SIG-M5 treated with dmso at 0.1 percent for 504 hours (cell line): ENCODE results near the gene TPPP2.
A peak's percentile ranks its signal among the peaks of the same experiment; 100 is the strongest.
"Not testable (repeated sequence)": the region's sequence is repeated elsewhere in the genome, so short reads cannot be mapped to it uniquely, and the experiment has no call there.

ENCODE experiments used
- DNase-seq: peaks from one replicate; lab custom pipeline; 2025; ENCODE audit not compliant: unreplicated experiment; lab: John Stamatoyannopoulos, UW

The TPPP2 gene

DNA sequence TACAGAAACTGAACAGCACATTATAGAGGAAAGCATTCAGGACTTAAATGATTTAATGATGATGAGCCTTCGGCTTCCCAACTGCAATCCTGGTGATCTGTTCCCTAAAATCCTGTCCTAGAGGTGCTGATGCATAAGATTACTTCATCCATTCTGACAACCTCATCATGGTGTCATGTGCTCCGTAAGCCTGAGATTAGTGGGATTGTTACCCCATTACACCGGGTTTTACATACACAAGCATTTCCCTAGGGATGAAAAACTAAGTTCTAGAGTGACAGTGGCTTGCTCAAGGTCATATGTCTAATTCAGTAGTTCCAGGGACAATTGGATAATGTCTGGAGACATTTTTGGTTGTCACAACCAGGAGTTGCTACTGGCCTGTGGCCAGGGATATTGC is 7.1 kb downstream of the TPPP2 start:
- no peak for DNase-seq

DNA sequence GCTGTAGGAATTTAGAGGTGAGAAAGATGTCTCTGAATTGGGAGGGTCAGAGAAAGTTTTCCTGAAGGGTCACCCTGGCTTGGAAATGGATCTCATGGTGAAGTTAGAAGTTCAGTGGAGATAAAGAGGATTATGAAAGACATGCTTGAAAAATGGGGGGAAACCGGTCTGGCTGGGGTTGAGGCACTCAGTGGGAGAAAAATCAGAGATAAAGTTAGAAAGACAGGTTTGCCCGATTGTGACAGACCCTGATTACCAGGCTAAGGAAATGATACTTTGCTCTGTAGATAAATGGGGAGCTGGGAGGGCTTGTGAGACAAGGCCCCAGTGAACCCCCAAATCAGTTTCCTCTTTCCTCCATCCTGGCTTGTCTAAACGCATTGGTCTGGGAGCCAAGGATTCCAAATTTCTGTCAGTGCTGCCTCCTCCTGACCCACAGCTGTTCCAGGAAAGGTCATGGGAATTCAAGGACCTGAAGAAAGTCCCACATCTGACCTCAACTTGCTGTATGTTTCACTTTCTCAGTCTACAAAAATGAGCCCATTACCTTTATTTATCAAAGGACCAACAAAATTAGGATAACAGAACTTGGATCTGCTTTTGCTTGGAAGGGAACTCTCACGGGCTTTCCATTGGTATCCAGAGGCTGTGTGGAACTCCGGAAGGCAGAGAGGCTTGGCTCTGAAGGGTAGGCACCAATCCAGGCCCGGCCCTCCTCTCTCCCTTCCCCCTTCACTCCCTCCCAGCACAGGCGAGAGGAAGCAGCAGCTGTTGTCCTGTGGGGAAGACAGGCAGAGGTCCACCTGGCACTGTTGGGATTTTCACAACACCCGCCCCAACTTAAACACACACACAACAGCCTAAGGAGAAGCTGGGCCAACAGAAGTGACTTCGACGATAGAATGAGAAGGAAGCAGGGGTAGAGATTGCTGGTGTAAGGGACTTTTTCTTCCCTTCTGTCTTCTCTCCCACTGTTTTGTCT is 8.7 kb downstream of the TPPP2 start:
- no peak for DNase-seq

DNA sequence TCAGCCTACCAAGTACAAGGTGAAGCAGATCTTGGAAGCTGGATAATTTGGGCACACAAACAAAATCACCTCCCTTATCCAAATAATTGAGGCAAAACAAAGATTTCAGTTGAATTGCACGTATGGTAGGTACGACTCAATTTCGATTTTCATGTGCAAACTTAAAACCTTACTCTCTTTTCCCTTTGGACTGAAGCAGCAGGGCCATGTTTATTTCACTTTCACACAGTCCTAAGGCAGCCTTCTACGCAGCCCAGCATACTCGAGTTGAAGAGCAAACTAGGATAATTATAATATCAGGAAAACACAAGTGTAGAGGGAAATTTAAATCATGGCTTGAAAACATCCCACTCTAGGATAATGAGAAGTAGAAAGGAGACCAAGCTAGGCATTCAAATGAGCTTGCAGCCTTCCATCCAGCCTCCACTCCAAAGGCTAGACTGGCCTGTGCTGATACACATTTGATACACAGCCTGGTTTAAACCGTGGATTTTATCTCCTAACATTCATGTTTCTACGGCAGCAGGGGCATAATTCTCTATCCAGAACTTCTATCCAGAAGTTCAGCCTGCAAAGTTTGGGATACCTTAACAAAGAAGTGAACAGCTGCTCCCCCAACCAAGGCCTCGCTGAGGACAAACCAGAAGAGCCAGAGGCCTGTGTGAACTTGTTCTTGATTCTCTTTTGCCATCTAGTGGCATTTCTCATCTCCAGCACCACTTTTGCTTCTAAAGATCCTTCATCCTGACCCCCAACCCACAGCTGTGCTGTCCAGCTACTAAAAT is 9.8 kb downstream of the TPPP2 start:
- peak; percentile 70 for DNase-seq

DNA sequence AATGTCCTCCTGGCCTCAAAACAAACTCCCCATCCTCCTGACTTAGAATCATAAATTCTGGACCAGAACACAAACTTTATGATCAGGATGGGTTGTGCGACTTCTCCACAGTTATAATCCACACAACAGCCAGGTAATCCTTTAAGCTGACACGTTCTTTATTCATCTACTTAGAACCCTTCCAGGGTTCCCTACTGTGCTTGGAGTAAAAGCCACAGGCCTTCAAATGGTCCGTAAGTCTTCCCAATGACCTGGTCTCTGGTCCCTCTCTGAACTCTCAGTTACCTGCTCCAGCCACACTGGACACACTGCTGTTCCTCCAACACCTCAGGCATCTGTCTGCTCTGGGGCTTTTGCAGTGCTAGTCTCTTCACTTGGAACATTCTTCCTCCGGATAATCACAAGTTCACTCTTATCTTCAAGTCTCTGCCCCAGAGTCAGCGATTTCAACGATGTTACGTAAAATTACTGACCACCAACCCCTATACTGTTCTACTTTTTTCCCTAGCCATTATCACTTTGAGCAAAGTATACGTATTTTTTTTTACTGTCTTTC is 10.4 kb downstream of the TPPP2 start:
- DNase-seq, result no peak

DNA sequence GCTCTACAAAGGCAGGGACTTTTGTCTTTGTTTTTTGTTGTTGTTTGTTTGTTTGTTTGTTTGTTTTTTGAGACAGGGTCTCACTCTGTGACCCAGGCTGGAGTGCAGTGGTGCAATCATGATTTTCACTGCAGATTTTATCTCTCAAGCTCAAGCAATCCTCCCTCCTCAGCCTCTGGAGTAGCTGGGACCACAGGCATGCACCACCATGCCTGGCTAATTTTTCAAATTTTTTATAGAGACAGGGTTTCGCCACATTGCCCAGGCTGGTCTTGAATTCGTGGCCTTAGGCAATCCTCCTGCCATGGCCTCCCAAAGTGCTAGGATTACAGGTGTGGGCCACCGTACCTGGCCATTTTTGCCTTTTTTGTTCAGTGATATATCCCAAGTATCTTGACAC is 10.9 kb downstream of the TPPP2 start:
- not testable (repeated sequence) for DNase-seq

DNA sequence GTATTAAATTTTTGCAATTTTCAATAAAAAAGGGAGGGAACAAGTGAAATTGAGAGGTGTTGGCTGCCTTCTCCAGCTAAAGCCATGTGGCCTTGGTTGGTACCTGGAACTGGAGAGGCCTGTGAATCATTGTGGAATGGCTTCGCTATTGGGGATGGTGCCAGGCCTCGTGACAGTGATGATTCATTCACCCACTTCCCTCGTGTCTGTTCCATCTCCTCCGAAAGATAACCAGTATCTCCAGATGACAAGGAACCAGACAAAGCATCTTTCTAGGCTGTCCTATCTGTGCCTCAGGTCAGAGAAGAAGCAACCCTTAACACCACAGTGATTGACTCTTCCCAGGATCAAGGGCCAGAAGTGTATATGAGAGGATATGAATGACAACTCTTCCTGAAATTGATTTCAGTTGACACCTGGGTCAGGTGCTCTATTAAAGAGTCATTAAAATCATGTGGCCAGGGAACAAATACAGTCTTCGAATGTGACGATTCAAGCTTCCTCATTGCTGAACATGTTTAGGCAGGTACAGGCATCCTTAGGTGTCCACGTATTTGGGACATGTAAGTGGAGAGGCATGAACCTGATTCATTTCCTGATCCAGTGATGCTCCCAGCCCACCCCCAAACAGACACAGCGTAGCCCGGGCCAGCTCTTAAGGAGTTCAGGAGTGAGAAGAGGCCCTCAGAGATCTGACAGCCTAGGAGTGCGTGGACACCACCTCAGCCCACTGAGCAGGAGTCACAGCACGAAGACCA is 11.8 kb downstream of the TPPP2 start, which contains the start of gene RNASE7:
TSS of gene RNASE7 (plus strand) at position 687 of the 758 bp plus-strand sequence. CDS start 631 bp downstream, outside the sequence.
- no peak for DNase-seq

DNA sequence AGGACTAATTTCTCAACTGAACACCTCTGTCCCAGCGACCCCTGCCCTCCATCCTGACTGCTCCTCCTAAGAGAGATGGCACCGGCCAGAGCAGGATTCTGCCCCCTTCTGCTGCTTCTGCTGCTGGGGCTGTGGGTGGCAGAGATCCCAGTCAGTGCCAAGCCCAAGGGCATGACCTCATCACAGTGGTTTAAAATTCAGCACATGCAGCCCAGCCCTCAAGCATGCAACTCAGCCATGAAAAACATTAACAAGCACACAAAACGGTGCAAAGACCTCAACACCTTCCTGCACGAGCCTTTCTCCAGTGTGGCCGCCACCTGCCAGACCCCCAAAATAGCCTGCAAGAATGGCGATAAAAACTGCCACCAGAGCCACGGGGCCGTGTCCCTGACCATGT is 12.9 kb downstream of the TPPP2 start:
- DNase-seq, result no peak

DNA sequence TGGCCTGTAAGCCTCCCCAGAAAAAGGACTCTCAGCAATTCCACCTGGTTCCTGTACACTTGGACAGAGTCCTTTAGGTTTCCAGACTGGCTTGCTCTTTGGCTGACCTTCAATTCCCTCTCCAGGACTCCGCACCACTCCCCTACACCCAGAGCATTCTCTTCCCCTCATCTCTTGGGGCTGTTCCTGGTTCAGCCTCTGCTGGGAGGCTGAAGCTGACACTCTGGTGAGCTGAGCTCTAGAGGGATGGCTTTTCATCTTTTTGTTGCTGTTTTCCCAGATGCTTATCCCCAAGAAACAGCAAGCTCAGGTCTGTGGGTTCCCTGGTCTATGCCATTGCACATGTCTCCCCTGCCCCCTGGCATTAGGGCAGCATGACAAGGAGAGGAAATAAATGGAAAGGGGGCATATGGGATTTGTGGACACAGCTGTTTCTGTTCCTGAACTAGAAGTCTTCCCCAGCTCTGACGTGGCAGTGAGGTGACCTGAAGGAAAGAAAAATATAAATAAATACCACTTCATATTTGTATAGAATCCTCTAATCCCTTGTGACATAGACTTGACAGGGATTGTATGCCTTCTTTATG is 13.5 kb downstream of the TPPP2 start:
- DNase-seq, result no peak

DNA sequence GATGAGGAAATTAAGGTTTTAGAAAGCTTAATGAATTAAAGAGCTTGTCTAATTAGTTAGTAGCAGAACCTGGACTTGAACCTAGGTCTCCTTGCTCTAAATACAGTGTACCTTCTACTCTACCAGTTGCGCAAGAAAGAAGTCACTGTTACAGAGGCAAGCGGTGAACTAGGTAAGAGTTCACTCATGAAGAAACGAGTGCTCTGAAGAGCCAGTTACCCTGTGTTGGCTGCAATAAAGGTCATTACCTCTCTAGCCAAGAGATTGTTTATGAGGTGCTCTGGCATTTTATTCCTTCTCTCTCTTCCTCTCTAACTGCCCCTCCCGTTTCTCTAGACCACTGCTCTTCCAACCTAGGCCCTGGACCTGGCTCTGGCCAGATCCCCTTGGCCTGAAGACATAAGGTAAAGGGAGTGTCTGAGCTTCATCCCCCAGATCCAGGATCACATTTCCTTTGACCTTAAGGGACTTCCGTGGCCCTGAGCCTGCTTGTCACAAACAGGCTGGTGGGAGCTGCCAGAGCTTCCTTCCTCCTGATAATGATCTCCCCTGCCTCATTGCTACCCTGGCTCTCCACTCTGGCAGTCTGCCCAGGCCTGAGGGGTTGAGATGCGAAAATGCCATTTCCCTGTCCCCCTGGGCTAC is 14.1 kb downstream of the TPPP2 start:
- no peak for DNase-seq

DNA sequence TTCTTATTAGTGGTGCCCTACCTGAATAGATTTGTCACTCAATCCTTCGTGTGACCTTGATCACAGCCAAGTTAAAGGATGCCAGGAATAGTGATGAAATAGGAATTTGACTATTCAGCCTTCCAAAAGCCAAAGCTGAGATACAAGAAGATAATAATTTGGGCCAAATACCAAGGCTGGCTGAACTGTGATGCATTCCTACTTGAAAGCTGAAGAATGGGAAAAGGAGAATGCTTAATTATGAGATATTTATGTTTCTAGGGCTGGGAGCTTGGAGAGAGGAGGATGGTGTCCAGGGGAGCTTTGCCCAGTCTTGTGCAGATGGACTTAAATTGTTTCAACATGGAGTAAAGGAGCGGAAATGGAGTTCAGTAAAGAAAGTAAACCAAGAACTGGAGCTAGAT is 17.4 kb downstream of the TPPP2 start:
- no peak for DNase-seq

DNA sequence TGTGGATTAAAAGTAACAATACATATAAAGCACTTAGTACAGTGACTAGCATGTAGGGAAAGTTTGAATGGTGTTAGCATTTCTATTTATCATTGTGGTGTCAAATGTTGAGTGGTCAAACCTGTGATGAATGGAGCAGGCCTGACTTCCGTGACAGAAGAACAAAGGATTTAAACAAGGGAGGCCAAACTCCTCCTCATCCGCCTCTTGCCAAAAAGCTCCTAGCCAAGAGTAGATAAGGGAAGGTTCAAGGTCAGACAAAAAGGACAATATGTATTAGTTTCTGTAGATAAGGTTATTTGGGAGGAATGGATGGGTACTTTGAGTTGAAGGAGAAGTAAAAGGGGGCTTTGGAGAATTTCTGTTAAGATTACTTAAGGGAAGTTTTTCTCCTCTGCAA is 18.6 kb downstream of the TPPP2 start:
- no peak for DNase-seq

DNA sequence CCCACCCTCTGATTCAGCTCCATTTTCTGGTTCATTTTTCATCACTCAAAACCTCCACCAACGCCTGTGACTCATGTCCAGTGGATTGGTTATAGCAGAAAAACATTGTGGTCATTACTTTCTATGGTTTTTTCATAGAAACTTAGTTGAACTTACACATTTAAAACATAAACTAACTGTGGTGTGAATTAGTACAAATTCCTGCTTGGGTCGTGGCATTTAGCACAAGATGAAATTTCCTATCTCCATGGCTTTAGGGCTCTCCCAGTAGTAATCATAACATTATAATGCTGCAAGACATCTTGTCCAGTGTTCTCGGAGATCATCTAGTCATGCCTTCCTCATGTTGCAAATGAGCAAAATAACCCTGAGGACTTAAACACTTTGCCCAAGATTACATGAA is 19.3 kb downstream of the TPPP2 start:
- no peak for DNase-seq

DNA sequence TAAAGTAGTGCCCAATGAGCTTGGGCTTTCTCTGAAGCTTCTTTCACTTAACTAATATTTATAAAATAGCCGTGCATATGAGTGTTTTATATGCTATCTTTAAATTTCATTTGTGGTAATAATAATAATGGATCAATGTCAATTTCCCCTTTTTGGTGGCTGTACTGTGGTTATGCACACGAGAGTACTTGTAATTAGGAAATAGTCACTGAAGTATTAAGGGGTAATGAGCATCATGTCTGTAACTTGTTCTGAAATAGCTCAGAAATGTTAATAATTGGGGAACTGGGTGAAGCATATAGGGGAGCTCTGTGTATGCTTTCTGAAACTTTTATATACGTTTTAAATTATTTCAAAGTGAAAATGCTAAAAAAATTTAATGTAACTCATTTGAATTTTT is 20.6 kb downstream of the TPPP2 start:
- DNase-seq, result no peak

DNA sequence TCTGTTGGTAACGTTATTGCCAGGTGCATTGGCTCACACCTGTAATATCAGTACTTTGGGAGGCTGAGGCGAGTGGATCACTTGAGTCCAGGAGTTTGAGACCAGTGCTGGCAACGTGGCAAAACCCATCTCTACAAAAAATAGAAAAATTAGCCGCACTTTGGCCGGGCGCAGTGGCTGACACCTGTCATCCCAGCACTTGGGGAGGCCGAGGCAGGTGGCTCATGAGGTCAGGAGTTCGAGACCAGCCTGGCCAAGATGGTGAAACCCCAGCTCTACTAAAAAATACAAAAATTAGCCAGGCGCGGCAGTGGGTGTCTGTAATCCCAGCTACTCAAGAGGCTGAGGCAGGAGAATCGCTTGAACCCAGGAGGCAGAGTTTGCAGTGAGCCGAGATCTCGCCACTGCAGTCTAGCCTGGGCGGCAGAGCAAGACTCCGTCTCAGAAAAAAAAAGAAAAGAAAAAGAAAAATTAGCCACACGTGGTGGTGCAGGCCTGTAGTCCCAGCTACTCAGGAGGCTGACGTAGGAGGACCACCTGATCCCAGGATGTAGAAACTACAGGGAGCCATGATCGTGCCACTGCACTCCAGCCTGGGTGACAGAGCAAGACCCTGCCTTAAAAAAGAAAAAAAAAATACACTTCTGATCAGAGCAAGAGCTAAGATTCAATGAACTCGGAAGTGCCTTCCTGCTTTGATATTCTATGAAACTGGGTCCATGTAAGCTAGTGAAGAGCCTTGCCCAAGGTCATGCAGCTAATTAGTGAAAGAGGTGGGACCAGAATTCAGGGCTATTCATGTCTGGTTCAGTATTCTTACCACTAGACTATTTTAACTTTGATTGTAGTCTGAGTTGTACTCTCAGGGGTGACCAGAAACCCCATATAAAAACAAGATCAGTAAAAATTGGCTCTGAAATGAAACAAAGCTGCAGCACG is 23.4 kb downstream of the TPPP2 start:
- no peak for DNase-seq

DNA sequence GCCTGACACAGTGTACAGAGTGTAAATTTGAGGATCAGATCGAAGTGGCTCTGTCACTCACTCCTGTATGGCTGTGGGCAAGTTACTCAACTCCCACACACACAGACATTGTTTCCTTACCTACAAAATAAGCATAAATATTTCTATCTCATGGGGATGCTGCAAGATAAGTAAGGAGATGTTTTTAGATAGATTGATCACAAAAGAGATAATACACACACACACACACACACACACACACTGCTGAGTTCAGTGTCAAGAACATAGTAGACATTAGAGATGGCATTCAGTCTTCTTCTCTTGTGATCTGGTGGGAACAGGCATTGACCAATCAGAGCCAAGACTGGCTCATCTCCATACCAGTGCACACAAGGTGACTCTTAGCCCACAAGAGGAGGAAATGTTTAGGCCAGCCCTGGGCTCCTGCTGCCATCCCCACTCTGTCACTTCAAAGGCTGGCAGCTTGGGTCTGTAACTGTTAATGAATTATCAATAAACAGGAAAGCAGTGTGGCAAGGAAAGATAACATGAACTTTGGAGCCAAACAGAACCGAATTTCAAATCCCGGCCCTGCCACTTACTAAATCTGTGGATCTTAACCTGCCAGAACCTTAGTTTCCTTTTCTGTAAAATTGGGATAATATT is 24.2 kb downstream of the TPPP2 start:
- no peak for DNase-seq

DNA sequence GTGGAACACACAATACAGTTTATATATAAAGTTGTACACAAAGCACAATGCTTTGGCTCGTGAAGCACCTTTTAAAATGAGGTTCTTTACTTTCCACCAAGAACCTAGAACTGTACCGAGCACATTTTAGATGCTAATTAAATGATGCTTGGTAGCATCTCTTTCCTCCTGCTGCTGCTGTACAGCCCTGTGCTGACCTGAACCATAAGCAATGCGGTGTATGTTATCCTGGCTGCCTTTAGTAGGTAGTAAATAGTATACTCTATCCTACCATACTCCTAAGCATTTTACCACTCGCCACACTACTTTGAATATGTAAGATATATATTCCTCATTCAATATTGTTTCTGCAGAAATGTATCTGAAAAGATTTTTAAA is 24.7 kb downstream of the TPPP2 start:
- DNase-seq, result no peak

DNA sequence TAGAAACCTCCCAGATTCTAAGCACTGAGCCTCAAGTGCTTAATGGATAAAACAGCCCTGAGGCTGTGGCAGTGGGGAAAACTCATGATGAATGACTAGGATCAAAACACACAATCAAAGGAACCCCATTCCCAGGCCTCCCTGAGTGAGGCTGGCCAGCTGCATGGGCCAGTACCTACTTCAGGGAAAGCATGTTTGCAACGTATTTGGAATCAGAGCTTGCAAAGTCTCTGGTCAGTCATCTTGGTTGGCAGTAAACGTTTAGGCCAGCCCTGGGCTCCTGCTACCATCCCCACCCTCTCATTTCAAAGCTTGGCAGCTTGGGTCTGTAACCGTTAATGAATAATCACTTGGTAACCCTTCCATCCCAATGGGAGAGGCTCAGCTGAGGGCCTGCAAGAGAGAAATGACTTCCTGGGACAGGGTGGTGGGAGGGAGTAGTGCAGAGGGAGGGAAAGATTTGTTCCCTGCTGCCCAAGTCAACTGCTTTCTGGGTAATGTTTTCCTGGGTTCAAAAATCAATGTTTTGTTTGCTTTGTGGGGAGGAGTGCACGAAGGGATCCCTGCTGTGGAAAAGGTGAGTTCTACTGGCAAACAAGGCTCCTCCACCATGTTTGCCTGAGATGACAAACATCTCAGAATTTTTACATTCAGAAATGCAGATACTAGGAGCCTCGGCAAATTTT is 25.6 kb downstream of the TPPP2 start:
- no peak for DNase-seq
